Keratinocyte (primary cell): Measurements from ENCODE around the gene FGGY.

ENCODE experiments used
- CTCF ChIP-seq, 3 experiments: IDR thresholded peaks in 1 of 3; conservative IDR thresholded peaks in 1 of 3; optimal IDR thresholded peaks in 1 of 3; 2 replicates in 2 of 3; 3 replicates in 1 of 3; pipeline versions ENCODE3 to v1.5.1; 2011; ENCODE audit warnings: low read length in 3 of 3, mild to moderate bottlenecking in 3 of 3, moderate library complexity in 2 of 3, control low read depth in 1 of 3, inconsistent platforms in 1 of 3; ENCODE audit not compliant: insufficient read depth in 2 of 3; ENCODE audit errors: extremely low read depth in 1 of 3
- EZH2 ChIP-seq: IDR thresholded peaks from one replicate; pipeline ENCODE4 v1.6.1; 2012; ENCODE audit warnings: inconsistent platforms, mild to moderate bottlenecking, low read length, moderate library complexity

- TF ChIP-seq EZH2 = no peak
- no peak for TF ChIP-seq CTCF (optimal IDR thresholded peaks at IDR 0.05 in 1 of 3, IDR thresholded peaks at IDR 0.05 in 1 of 3, conservative IDR thresholded peaks at IDR 0.05 in 1 of 3; ENCODE audit: extremely low read depth in 1 of 3, insufficient read depth in 2 of 3, low read length in 3 of 3)
Measured at GRCh38 chr1:59417406-59417805, 120.5 kb downstream of the FGGY start.
